OCI-LY1 (cell line): ENCODE data around the gene SPDYE8.
"Not testable (repeated sequence)": the region's sequence is repeated elsewhere in the genome, so short reads cannot be mapped to it uniquely, and the experiment has no call there.

Experiments
- EZH2 ChIP-seq: fragments of 200-600 bp; sonication (generic), shearing (Covaris generic); IDR thresholded peaks from 2 replicates; pipeline ENCODE4 v1.8.0; 2017; ENCODE audit warnings: borderline replicate concordance, mixed run types, mild to moderate bottlenecking, antibody characterized with exemption, low read length, moderate library complexity, mixed read lengths
- TF ChIP-seq, protein P1 (sequence below): fragments of 200-600 bp; sonication (generic), shearing (Covaris generic); IDR thresholded peaks from 2 replicates; pipeline ENCODE4 v1.5.1; 2017; ENCODE audit warnings: mild to moderate bottlenecking, antibody characterized with exemption, low read length, moderate library complexity, mixed read lengths

DNA sequence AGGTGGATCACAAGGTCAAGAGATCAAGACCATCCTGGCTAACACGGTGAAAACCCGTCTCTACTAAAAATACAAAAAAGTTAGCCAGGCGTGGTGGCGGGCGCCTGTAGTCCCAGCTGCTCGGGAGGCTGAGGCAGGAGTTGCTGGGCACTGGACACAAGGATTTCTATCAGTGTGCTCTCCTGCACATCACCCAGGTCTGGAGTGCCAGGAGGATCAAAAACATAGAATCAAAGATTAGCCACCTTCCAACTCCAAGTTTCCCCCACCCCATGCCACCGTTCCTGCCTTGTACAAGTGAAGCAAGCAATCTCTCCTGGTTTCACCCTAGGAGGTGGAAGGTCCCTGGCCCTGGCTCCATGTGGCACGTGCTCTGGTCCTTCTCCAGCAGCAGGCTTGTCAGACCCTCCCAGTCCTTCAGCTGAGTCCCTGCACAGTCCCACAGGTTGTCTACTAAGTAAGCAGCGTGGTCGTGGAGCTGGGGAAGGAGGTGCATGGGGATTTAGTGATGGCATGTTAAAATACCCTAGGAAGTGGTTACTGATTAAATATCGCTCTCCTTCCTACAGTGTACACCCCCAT is 31.6 kb downstream of the SPDYE8 start:
- not testable (repeated sequence) for TF ChIP-seq EZH2
- TF ChIP-seq, protein P1, sequence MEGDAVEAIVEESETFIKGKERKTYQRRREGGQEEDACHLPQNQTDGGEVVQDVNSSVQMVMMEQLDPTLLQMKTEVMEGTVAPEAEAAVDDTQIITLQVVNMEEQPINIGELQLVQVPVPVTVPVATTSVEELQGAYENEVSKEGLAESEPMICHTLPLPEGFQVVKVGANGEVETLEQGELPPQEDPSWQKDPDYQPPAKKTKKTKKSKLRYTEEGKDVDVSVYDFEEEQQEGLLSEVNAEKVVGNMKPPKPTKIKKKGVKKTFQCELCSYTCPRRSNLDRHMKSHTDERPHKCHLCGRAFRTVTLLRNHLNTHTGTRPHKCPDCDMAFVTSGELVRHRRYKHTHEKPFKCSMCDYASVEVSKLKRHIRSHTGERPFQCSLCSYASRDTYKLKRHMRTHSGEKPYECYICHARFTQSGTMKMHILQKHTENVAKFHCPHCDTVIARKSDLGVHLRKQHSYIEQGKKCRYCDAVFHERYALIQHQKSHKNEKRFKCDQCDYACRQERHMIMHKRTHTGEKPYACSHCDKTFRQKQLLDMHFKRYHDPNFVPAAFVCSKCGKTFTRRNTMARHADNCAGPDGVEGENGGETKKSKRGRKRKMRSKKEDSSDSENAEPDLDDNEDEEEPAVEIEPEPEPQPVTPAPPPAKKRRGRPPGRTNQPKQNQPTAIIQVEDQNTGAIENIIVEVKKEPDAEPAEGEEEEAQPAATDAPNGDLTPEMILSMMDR, result not testable (repeated sequence)
